ENCODE measurements around the gene MMGT1.

DNA sequence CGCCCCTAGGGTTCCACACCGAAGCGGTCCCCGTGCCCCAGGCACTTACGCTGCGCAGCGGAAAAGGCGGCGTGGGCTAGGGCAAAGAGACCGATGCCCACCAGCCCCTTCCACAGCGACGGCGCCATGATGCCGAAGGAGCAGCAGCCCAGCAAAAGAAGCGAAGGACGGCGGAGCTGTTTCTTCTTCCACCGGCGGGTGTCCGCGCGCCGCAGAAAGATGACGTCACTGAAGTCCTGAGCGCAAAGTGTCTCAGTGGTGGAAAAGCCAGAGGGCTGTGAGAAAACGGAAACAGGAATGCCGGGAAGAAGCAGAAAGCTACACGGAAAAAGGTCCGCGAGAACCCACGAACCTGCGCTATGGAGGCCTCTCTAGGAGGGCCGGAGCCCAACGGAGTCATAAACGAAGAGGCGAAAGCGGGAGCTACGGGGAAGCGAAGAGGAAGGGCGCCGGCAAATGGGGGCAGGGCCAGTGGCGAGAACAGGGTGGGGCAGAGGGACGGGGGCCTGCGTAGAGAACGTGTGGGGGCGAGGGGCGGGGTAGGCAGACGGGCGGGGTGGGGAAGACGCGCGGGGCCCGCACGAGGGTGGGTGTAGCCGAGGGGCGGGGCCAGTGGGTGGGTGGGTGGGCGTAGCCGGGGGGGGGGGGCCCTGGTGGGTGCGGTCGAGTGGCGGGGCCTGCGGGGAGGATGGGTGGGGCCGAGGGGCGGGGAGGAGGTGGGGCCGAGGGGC is at the start of gene MMGT1:
- TF ChIP-seq, protein P1, sequence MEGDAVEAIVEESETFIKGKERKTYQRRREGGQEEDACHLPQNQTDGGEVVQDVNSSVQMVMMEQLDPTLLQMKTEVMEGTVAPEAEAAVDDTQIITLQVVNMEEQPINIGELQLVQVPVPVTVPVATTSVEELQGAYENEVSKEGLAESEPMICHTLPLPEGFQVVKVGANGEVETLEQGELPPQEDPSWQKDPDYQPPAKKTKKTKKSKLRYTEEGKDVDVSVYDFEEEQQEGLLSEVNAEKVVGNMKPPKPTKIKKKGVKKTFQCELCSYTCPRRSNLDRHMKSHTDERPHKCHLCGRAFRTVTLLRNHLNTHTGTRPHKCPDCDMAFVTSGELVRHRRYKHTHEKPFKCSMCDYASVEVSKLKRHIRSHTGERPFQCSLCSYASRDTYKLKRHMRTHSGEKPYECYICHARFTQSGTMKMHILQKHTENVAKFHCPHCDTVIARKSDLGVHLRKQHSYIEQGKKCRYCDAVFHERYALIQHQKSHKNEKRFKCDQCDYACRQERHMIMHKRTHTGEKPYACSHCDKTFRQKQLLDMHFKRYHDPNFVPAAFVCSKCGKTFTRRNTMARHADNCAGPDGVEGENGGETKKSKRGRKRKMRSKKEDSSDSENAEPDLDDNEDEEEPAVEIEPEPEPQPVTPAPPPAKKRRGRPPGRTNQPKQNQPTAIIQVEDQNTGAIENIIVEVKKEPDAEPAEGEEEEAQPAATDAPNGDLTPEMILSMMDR (conservative IDR thresholded peaks at IDR 0.05): no peak
- TF ChIP-seq ZFX (IDR thresholded peaks at IDR 0.05): no peak

All from C4-2B (cell line).